T-cell (primary cell): ENCODE data around the gene IMPDH2. TPM values are rescaled to one million over a fixed set of nuclear protein-coding genes. Genes with fewer than 3 reads are reported as not detected.
A peak's percentile ranks its signal among the peaks of the same experiment; 100 is the strongest.

Source experiments
- ATAC-seq, 4 experiments: fragments of 200-7000 bp in 3 of 4; fragments of 150-1000 bp in 1 of 4; cut with Tn5 transposase; replicated peaks in 1 of 4; 1 replicate in 3 of 4; 2 replicates in 1 of 4; pipeline ENCODE4 v1.10.0; 2021; ENCODE audit warnings: moderate library complexity in 3 of 4, mild to moderate bottlenecking in 2 of 4, moderate number of reproducible peaks in 1 of 4
- CTCF ChIA-PET, 2 donors: fragments of 300-600 bp; sonication (Branson Sonifier 250); formaldehyde crosslinking; loops; one replicate each; lab custom pipeline; 2022; ENCODE audit warnings: antibody characterized with exemption in 2 of 2; lab: Charles Lee
- POLR2A ChIA-PET, 2 donors: fragments of 300-600 bp; sonication (Branson Sonifier 250); formaldehyde crosslinking; loops; one replicate each; lab custom pipeline; 2022; ENCODE audit warnings: antibody characterized with exemption in 2 of 2; lab: Charles Lee
- DNase-seq, 35 experiments: peaks; one replicate each; pipeline versions ENCODE4 v3.0.0 to v3.0.0-alpha.2; 2013 to 2023
- H3K27ac ChIP-seq: one replicate; pipeline ENCODE4 v1.5.1; 2013; ENCODE audit warnings: low read length
- H3K27me3 ChIP-seq, 2 experiments: replicated peaks in 1 of 2; 1 replicate in 1 of 2; 2 replicates in 1 of 2; pipeline versions ENCODE4 v1.6.1 to v1.7.0; 2013; ENCODE audit warnings: low read length in 1 of 2, mixed read lengths in 1 of 2; ENCODE audit not compliant: control insufficient read depth in 2 of 2, insufficient read depth in 2 of 2; ENCODE audit errors: extremely low read depth in 1 of 2
- H3K36me3 ChIP-seq, 2 donors: 1 replicate in 1 of 2; 2 replicates in 1 of 2; pipeline versions ENCODE4 v1.6.1 to v1.7.0; 2013; ENCODE audit warnings: low read length in 1 of 2; ENCODE audit not compliant: control insufficient read depth in 2 of 2, insufficient read depth in 1 of 2; ENCODE audit errors: extremely low read depth in 1 of 2
- H3K4me1 ChIP-seq, 2 experiments: 1 replicate in 1 of 2; 2 replicates in 1 of 2; pipeline versions ENCODE4 v1.6.1 to v1.7.0; 2013; ENCODE audit warnings: low read length in 2 of 2, mixed read lengths in 1 of 2; ENCODE audit not compliant: insufficient read depth in 2 of 2, control insufficient read depth in 1 of 2; ENCODE audit errors: extremely low read depth in 1 of 2
- H3K4me3 ChIP-seq, 2 donors: 1 replicate in 1 of 2; 2 replicates in 1 of 2; pipeline versions ENCODE4 v1.5.1 to v1.7.0; 2013; ENCODE audit warnings: mild to moderate bottlenecking in 2 of 2, low read length in 1 of 2, moderate library complexity in 1 of 2; ENCODE audit not compliant: control insufficient read depth in 1 of 2; ENCODE audit errors: extremely low read depth in 1 of 2
- H3K9me3 ChIP-seq: 2 replicates; pipeline ENCODE4 v1.7.0; 2013
- H3K27ac Mint-ChIP-seq, 2 donors: one replicate each; pipeline ENCODE4 v1.8.0; 2020 to 2021; ENCODE audit warnings: mild to moderate bottlenecking in 2 of 2, mixed read lengths in 2 of 2
- H3K27me3 Mint-ChIP-seq, 2 donors: one replicate each; pipeline ENCODE4 v1.8.0; 2021 to 2022; ENCODE audit warnings: mixed read lengths in 2 of 2
- H3K36me3 Mint-ChIP-seq: one replicate; pipeline ENCODE4 v1.8.0; 2021; ENCODE audit warnings: mixed read lengths
- H3K4me1 Mint-ChIP-seq, 3 donors: one replicate each; pipeline ENCODE4 v1.8.0; 2020 to 2022; ENCODE audit warnings: mixed read lengths in 3 of 3, mild to moderate bottlenecking in 1 of 3
- H3K4me3 Mint-ChIP-seq, 3 donors: one replicate each; pipeline ENCODE4 v1.8.0; 2020 to 2022; ENCODE audit warnings: mild to moderate bottlenecking in 3 of 3, mixed read lengths in 3 of 3, moderate library complexity in 3 of 3
- H3K9me3 Mint-ChIP-seq, 3 donors: one replicate each; pipeline ENCODE4 v1.8.0; 2020 to 2022; ENCODE audit warnings: mixed read lengths in 3 of 3
- WGBS: methylation state at CpG from one replicate; pipeline ENCODE4 v1.1.5; 2013; ENCODE audit warnings: missing lambda C conversion rate; ENCODE audit not compliant: insufficient coverage; 5-methylcytosine and 5-hydroxymethylcytosine counted together
- total RNA-seq, 35 experiments: library from RNA in 6 of 35; stranded (reverse) in 6 of 35; fragments of 120-200 nt in 1 of 35; gene quantifications; one replicate each; pipeline versions ENCODE4 v1.2.1 to v1.2.4 and lab custom pipeline; 2013 to 2026

The IMPDH2 gene
- total RNA-seq, 5 donors from 2014 or later (not counting 1 experiment from before 2014, with no cell fraction given), result 110 to 160 (median 149) TPM

- DNase-seq, result no peak
- H3K4me1 Mint-ChIP-seq, result peaks cover 61 to 75% (median 64%) of the 10 kb centered on the region in 3 donors
- no peak for ATAC-seq
- H3K36me3 ChIP-seq, result peaks cover 7 to 40% of the 10 kb centered on the region in 2 donors
- no peaks in the 10 kb centered on the region for H3K9me3 Mint-ChIP-seq
- H3K27me3 Mint-ChIP-seq, result no peaks in the 10 kb centered on the region
- POLR2A ChIA-PET, result interaction anchor here (0.6 to 1.4 kb wide), 2 partner anchors 17 to 41 kb away, joined by 3 to 5 read pairs; partner anchors contain the start of gene WDR6 (in 1 of the 2)
- H3K27ac Mint-ChIP-seq, result no peak overlapping the region
- peak overlapping the region in 1 of 3 donors; percentile 13 for H3K4me3 Mint-ChIP-seq
- no peaks in the 10 kb centered on the region for H3K27me3 ChIP-seq
- H3K4me3 ChIP-seq, result no peak overlapping the region
- H3K27ac ChIP-seq, result no peak overlapping the region
- H3K36me3 Mint-ChIP-seq, result peaks cover 19% of the 10 kb centered on the region
- H3K9me3 ChIP-seq, result no peaks in the 10 kb centered on the region
- 60% methylated on average over 1 of the region's 5 CpGs for WGBS
- CTCF ChIA-PET, result no interaction called here
- H3K4me1 ChIP-seq, result peaks cover 23 to 49% of the 10 kb centered on the region in 2 experiments
These were observed 4.7 kb downstream of the IMPDH2 start for GRCh38 chr3:49024449-49024848.

GRCh38 chr3:49023775-49024174 lies 5.4 kb downstream of the IMPDH2 start:
- Mint-ChIP-seq H3K36me3 (peaks cover 19% of the 10 kb centered on the region), H3K9me3 (no peaks in the 10 kb centered on the region), H3K4me3 (peak overlapping the region; percentile 88 to 93 (median 90)), H3K27me3 (no peaks in the 10 kb centered on the region), H3K4me1 (peaks cover 59 to 74% (median 62%) of the 10 kb centered on the region in 3 donors), H3K27ac (peak overlapping the region; percentile 55 to 98)
- H3K9me3 ChIP-seq, result no peaks in the 10 kb centered on the region
- H3K36me3 ChIP-seq, result peaks cover 7 to 40% of the 10 kb centered on the region in 2 donors
- CTCF ChIA-PET, result no interaction called here
- DNase-seq (no peak), ATAC-seq (no peak)
- no peaks in the 10 kb centered on the region for H3K27me3 ChIP-seq
- POLR2A ChIA-PET, result interaction anchor here in 1 of 2 donors (1.4 kb wide), 1 partner anchor 17 kb away, joined by 5 read pairs; the partner anchor contains the start of gene WDR6
- peaks cover 24 to 49% of the 10 kb centered on the region in 2 experiments for H3K4me1 ChIP-seq
- WGBS, result 85% methylated on average over 3 of the region's 4 CpGs
- H3K4me3 ChIP-seq, result no peak overlapping the region
- no peak overlapping the region for H3K27ac ChIP-seq

- Histone ChIP-seq H3K36me3 (peaks cover 7 to 40% of the 10 kb centered on the region in 2 donors), H3K4me3 (peak overlapping the region; percentile 85 to 90), H3K9me3 (no peaks in the 10 kb centered on the region), H3K27ac (peak overlapping the region; percentile 75), H3K4me1 (peaks cover 18 to 46% of the 10 kb centered on the region in 2 experiments), H3K27me3 (no peaks in the 10 kb centered on the region)
- WGBS, result 37% methylated on average over 8 of the region's 12 CpGs
- H3K4me1 Mint-ChIP-seq, result peaks cover 53 to 64% (median 55%) of the 10 kb centered on the region in 3 donors
- no peak for DNase-seq
- ChIA-PET POLR2A (interaction anchor here (0.5 to 2.2 kb wide), 3 partner anchors 14 to 118 kb away, joined by 3 to 16 read pairs (median 6); partner anchors contain the start of gene WDR6 (in 1 of the 2)), CTCF (interaction anchor here in 1 of 2 donors (0.6 to 3.6 kb wide), 5 partner anchors 9 to 103 kb away, joined by 4 to 46 read pairs (median 21); partner anchors contain the start of genes QRICH1 and WDR6)
- ATAC-seq, result no peak
- peak overlapping the region; percentile 88 to 93 (median 90) for H3K4me3 Mint-ChIP-seq
- peaks cover 19% of the 10 kb centered on the region for H3K36me3 Mint-ChIP-seq
- no peaks in the 10 kb centered on the region for H3K9me3 Mint-ChIP-seq
- H3K27ac Mint-ChIP-seq, result peak overlapping the region; percentile 94 to 98
- no peaks in the 10 kb centered on the region for H3K27me3 Mint-ChIP-seq
These were observed 6.5 kb downstream of the IMPDH2 start for GRCh38 chr3:49022688-49023171.

DNA sequence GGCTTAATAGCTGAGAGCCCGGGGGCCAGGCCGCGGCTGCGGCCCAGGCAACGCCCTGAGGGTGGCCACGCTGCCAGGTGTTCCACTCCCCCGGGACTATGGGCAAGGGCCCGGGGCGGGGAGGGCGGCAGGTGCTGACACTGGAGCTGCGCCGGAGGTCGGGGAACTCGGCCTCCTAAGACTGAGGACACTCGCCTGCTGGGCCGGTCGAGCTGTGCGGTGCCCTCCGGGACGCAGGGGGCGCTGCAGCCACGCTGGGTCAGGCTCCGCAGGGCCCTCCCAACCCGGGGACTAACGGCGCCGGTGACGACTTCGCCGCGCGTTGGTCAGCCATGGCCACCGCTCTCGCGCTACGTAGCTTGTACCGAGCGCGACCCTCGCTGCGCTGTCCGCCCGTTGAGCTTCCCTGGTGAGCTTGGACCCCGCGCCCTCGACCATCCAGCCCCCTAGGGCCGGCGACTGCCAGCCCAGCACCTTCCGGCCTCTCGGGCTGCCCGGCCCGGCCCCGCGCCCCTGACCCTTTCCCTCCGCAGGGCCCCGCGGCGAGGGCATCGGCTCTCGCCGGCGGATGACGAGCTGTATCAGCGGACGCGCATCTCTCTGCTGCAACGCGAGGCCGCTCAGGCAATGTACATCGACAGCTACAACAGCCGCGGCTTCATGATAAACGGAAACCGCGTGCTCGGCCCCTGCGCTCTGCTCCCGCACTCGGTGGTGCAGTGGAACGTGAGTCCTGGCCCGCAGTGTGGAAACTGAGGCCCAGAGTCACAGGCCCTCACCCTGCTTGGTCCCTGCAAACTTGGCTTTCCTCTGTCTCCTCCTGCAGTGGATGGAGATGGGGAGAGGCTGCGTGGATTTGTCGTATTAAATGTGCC lies 7.1 kb downstream of the IMPDH2 start, which contains the start of gene NDUFAF3:
NDUFAF3 (plus strand) TSS at position 309 of the 875 bp plus-strand sequence; CDS start at position 333, 24 bp downstream.
- no peaks in the 10 kb centered on the region for H3K9me3 Mint-ChIP-seq
- H3K27ac Mint-ChIP-seq, result peak within 1 kb of the TSS; percentile 96 to 98
- H3K4me1 ChIP-seq, result peaks cover 20 to 53% of the 10 kb centered on the region in 2 experiments
- POLR2A ChIA-PET, result interaction anchor here (0.6 to 2.2 kb wide), 3 partner anchors 15 to 231 kb away, joined by 3 to 16 read pairs (median 3); partner anchors contain the start of gene WDR6 (in 1 of the 2)
- peaks cover 55 to 64% (median 58%) of the 10 kb centered on the region in 3 donors for H3K4me1 Mint-ChIP-seq
- H3K36me3 ChIP-seq, result peaks cover 7 to 40% of the 10 kb centered on the region in 2 donors
- peak within 1 kb of the TSS; percentile 90 to 93 (median 91) for H3K4me3 Mint-ChIP-seq
- WGBS, result under 1% methylated on average over 82 of the region's 83 CpGs
- H3K9me3 ChIP-seq, result no peaks in the 10 kb centered on the region
- H3K36me3 Mint-ChIP-seq, result peaks cover 19% of the 10 kb centered on the region
- H3K27me3 ChIP-seq, result no peaks in the 10 kb centered on the region
- no peaks in the 10 kb centered on the region for H3K27me3 Mint-ChIP-seq
- H3K4me3 ChIP-seq, result peak within 1 kb of the TSS; percentile 85 to 90
- H3K27ac ChIP-seq, result peak within 1 kb of the TSS; percentile 75
- DNase-seq (peak; percentile 74 to 95 (median 87)), ATAC-seq (peak; percentile 76 to 83 (median 82))
- CTCF ChIA-PET, result interaction anchor here in 1 of 2 donors (0.6 to 3.6 kb wide), 9 partner anchors 9 to 210 kb away, joined by 3 to 46 read pairs (median 5); partner anchors contain the start of genes QRICH1, SLC25A20 and WDR6

DNA sequence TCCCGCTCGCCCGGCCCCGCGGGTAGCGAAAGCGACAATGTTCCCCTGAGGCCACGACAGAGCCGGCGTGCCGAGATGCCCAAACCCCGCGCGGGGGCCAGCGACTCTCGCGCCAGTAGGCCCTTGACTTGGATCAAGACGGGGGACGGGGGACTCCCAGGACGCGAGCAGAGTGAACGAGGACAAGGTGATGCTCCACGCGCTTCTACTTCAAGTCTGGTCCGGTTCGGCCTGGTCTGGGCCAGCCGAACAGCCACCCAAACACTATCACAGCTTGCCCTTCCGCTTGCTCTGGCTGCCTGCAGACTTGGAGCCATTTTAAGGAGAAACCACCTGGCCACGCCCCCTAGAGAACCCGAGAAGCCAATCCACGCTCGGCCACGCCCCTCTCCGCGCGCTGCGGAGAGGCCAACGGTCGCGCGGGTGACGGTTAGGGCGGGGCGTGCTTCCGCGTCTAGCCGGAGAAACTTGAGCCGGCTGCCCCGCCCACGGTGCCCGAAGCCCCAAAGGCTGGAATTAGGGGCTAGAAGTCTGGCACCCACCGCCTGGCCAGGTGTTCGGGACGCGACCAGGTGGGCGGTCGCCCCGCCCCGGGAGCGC lies 7.9 kb downstream of the IMPDH2 start:
- under 1% methylated on average over 57 of the region's 60 CpGs for WGBS
- Mint-ChIP-seq H3K36me3 (peaks cover 19% of the 10 kb centered on the region), H3K9me3 (no peaks in the 10 kb centered on the region), H3K27ac (peak overlapping the region; percentile 95 to 96), H3K4me3 (peak overlapping the region; percentile 90 to 93 (median 91)), H3K4me1 (peaks cover 56 to 64% (median 57%) of the 10 kb centered on the region in 3 donors), H3K27me3 (no peaks in the 10 kb centered on the region)
- ChIA-PET CTCF (interaction anchor here in 1 of 2 donors (0.7 to 3.6 kb wide), 8 partner anchors 10 to 123 kb away, joined by 3 to 46 read pairs (median 5); partner anchors contain the start of genes QRICH1, SLC25A20 and WDR6), POLR2A (interaction anchor here (0.6 to 2.2 kb wide), 5 partner anchors 8 to 456 kb away, joined by 3 to 16 read pairs (median 4); partner anchors contain the start of gene WDR6 (in 1 of the 2))
- Histone ChIP-seq H3K36me3 (peaks cover 11 to 34% of the 10 kb centered on the region in 2 donors), H3K9me3 (no peaks in the 10 kb centered on the region), H3K27ac (peak overlapping the region; percentile 75), H3K4me1 (peaks cover 20 to 55% of the 10 kb centered on the region in 2 experiments), H3K27me3 (no peaks in the 10 kb centered on the region), H3K4me3 (peak overlapping the region; percentile 85 to 90)
- peak; percentile 78 to 86 (median 80) for ATAC-seq
- peak; percentile 94 to 99 (median 98) for DNase-seq
